GM23338 (cell line): Measurements from ENCODE around the gene MRGPRE.

Source experiments
- CTCF ChIP-seq, 2 experiments: fragments of 200-600 bp in 1 of 2; sonication (generic) in 1 of 2; conservative IDR thresholded peaks; 2 replicates each; pipeline versions ENCODE4 v1.5.1 to v1.6.1; 2016 to 2017; ENCODE audit warnings: antibody characterized with exemption in 2 of 2, low read depth in 2 of 2, mild to moderate bottlenecking in 2 of 2, moderate library complexity in 1 of 2
- EZH2 ChIP-seq: fragments of 200-600 bp; sonication (generic); IDR thresholded peaks from one replicate; pipeline ENCODE4 v1.8.0; 2017; ENCODE audit warnings: antibody characterized with exemption, mild to moderate bottlenecking, low read depth; ENCODE audit not compliant: unreplicated experiment
- EZH2phosphoT487 ChIP-seq: fragments of 200-600 bp; sonication (generic); IDR thresholded peaks from one replicate; pipeline ENCODE4 v1.8.1; 2018; ENCODE audit warnings: antibody characterized with exemption; ENCODE audit not compliant: unreplicated experiment
- POLR2AphosphoS5 ChIP-seq: IDR thresholded peaks from 2 replicates; pipeline ENCODE4 v1.6.1; 2016; ENCODE audit warnings: antibody characterized with exemption, low read depth
- STAT1 ChIP-seq: IDR thresholded peaks from one replicate; pipeline ENCODE4 v1.6.1; 2016; ENCODE audit warnings: antibody characterized with exemption; ENCODE audit not compliant: unreplicated experiment

- TF ChIP-seq CTCF (conservative IDR thresholded peaks at IDR 0.05; ENCODE audit: low read depth in 2 of 2) (no peak), EZH2phosphoT487 (no peak), POLR2AphosphoS5 (no peak), EZH2 (no peak), STAT1 (no peak)
Measured at GRCh38 chr11:3200388-3201111, 31.7 kb downstream of the MRGPRE start.
